Measurements from ENCODE around the gene ATOX1.
"Not testable (repeated sequence)": the region's sequence is repeated elsewhere in the genome, so short reads cannot be mapped to it uniquely, and the experiment has no call there.

The ATOX1 gene

DNA sequence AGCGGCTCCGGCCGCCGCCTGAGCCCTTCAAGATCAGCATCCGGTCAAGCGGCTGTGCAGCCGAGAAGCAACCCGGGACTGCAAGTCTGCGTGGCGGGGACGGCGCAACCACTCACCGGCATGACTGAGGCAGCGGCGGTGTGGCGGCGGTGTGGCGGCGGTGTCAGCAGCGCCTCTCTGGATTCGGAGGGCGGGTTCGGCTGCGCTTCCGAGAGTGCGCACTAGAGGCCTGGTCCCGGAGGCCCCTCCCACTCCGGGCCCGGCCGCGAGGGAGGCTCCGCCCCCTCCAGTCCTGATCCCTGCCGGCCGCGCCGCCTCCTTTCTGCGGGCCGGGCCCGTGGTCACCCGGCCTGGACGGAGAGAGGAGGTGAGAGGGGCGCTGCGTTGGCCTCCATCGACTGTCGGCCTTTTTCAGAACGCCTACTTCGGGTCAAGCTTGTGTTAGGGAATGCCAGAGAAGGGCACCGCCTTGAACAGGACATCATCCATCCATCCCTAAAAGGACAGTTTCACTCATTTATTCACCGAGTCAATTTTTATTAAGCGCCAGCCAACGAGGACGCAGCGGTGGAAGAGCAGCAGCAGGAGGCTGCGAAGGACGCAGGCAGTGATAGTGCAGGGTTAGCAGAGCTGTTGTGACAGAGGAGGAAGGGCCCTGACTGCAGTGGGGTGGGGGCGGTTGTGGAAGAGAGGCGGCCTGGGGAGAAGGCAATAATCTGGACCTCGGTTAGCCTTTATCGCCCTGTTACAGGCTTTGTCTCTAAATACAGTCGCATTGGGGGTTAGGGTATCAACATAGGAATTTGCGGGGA, at the start of gene ATOX1:
Gene ATOX1 (minus strand): TSS at position 202 of the 812 bp plus-strand sequence. CDS start 80 bp downstream, at position 122.
- DNase-seq, result peak; percentile 93

- no peak for DNase-seq
Measured at GRCh38 chr5:151805414-151806223, 47.2 kb upstream of the ATOX1 start.

- DNase-seq, result no peak
Measured at GRCh38 chr5:151800532-151800931, 42.1 kb upstream of the ATOX1 start.

GRCh38 chr5:151799407-151799806, 41.0 kb upstream of the ATOX1 start:
- DNase-seq, result no peak

- DNase-seq, result no peak
Measured at GRCh38 chr5:151798674-151799073, 40.2 kb upstream of the ATOX1 start.

DNA sequence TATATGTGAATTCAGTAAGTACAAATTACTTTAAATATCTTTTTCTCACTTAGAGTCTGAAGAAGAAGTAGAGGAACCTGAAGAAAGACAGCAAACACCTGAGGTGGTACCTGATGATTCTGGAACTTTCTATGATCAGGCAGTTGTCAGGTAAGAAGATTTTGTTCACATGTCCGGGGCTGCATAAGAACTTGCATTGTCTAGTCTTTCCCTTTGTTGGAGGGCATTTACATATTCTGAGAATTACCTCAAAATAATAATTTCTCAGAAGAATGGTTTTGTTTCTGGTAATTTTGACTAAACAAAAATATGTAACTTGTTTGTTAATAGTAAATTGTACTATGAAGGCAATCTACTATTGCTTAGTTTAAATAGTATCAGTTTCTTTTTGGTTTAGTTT, 37.0 kb upstream of the ATOX1 start:
- no peak for DNase-seq

DNA sequence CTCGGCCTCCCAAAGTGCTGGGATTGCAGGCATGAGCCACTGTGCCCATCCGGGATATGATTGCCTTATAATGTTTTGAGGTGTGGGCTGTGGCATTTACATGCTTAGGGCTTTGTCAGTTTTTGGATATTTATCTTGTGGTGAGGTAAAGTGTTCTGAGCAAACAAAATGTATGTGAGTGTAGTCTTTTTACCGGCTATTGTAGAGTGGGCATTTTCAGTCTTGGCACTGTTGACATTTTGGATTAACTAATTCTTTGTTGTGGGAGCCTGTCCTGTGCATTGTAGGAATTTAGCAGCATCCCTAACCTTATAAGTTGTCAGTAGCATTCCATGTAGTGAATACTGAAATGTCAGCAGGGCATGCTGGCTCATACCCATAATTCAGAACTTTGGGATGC, 34.9 kb upstream of the ATOX1 start:
- DNase-seq, result no peak

GRCh38 chr5:151787817-151788216, 29.4 kb upstream of the ATOX1 start:
- DNase-seq, result no peak

GRCh38 chr5:151786468-151786867, 28.0 kb upstream of the ATOX1 start:
- no peak for DNase-seq

DNA sequence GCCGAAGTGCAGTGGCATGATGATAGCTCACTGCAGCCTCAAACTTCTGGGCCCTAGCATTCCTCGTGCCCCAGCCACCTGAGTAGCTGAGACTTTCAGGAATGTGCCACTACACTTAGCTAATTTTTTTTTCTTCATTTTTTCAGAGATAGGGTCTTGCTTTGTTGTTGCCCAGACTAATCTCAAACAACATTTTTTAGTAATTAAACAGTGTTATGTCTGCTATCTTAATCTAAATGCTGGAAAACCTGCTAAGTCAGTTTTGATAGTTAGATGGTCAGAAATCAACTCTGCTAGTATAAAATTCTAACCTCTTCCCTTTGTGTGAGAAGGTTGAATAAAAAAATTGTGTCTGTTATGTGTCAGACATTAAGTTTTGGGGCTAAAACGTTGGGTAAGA, 25.7 kb upstream of the ATOX1 start:
- no peak for DNase-seq

DNA sequence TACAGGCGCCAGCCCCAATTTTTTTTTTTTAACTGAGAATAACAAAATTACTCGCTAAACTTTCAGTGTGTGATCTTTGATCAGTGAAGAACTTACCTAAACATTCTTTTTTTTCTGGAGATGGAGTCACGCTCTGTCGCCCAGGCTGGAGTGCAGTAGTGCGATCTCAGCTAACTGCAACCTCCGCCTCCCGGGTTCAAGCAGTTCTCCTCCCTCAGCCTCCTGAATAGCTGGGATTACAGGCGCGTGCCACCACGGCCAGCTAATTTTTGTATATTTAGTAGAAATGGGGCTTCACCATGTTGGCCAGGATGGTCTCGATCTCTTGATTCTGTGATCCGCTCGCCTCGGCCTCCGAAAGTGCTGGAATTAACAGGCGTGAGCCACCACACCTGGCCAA, 25.2 kb upstream of the ATOX1 start:
- DNase-seq, result not testable (repeated sequence)

GRCh38 chr5:151781201-151781600, 22.8 kb upstream of the ATOX1 start:
- DNase-seq, result no peak

GRCh38 chr5:151780348-151780747, 21.9 kb upstream of the ATOX1 start:
- DNase-seq, result no peak

GRCh38 chr5:151779531-151780125, 21.2 kb upstream of the ATOX1 start:
- no peak for DNase-seq

DNA sequence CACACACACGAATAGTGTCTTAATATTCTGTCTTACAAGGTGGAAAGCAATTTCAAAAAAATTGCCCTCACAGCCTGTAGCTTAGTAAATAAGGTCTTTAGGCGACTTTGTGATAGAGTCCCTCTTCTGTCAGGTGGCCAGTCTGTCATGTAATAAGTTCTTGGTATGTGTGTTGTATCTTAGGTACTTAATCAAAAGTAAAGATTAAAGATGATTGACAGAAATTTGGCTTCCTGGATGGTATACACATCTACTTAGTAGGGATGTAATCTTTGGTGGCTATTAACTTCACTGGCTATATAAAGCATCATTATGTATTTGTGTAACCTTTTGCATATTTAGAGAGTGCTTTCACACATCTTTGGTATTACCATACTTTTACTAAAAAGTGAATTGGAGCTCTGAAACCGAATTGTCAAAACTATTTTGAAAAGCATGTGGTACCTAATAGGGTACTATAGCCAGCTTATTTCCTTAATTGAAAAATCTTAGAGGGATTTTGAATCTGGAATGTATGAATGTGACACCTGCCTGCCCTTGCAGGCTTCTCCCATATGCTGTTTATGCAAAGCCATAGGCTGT, 16.7 kb upstream of the ATOX1 start:
- DNase-seq, result no peak

- no peak for DNase-seq
Measured at GRCh38 chr5:151773951-151774350, 15.5 kb upstream of the ATOX1 start.

DNA sequence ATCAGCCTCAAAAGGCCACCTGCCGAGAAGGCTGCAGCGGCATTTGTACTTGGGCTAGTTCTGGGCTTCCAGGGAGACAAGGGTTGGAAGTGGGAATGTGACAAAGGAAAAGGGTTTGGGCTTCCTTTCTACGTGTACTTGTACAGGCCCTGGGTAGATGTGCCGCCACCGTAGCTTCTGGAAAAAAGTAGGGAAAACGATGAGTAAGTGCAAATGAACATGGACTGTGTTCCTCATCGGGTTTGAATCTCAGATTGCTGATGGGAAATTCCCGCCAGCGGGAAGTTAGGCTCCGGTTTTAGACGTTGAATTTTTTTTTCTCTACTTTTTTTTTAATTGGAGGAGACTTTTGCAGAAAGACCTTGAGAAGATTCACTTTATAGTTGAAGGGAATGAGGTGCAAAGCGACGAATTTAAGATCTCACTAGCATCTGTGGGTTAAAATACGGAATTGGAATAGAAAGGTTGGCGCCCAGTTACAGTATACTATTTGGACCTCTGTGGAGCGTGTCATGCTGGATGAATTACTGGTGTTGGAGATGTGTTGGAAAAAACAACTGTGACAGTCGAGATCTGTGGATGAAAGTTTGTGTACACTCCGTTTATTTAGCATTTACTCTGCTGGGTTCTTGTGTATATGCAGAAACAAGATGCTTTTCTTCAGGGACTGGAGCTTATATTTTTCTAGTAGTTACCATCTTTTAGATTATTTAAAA, 14.6 kb upstream of the ATOX1 start:
- DNase-seq, result no peak

GRCh38 chr5:151772029-151772845, 13.8 kb upstream of the ATOX1 start:
- DNase-seq, result peak; percentile 72

DNA sequence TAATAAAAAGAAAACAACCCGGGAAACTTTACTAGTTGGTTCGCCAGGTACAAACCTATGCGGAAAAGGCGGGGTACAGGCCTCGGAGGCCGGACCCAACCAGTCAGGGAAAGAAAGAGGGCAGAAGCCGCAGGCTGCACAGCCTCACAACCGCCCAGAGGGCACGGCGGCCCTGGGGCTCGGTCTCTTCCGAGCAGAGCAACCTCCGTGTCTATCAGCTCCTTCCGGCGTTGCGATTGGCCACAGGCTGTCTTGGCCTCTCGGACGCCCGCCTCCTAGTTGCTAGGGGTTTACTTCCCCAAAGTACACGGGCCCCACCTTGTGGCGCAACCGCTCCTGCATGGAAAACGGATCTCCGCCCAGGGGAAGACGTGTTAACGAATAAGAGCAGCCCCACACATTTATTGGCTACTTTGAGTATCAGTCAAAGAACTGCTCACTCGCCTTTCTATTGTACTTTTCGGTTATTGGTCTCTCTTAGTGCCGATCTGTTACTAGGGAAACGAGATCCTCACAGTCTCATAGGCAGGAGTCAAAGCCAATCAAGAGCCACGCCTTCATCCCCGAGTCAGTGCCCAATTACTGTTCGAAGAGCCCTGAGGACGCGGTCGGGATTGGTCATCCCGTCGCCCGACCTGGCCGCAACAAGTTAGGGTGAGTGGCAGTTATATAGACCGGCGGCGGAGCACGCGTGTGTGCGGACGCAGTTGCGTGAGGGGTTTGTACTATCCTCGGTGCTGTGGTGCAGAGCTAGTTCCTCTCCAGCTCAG, 13.0 kb upstream of the ATOX1 start, which contains the start of gene G3BP1:
Gene G3BP1 (plus strand): TSS at position 696 of the 770 bp plus-strand sequence. CDS start 14,667 bp downstream, outside the sequence.
- peak; percentile 96 for DNase-seq

DNA sequence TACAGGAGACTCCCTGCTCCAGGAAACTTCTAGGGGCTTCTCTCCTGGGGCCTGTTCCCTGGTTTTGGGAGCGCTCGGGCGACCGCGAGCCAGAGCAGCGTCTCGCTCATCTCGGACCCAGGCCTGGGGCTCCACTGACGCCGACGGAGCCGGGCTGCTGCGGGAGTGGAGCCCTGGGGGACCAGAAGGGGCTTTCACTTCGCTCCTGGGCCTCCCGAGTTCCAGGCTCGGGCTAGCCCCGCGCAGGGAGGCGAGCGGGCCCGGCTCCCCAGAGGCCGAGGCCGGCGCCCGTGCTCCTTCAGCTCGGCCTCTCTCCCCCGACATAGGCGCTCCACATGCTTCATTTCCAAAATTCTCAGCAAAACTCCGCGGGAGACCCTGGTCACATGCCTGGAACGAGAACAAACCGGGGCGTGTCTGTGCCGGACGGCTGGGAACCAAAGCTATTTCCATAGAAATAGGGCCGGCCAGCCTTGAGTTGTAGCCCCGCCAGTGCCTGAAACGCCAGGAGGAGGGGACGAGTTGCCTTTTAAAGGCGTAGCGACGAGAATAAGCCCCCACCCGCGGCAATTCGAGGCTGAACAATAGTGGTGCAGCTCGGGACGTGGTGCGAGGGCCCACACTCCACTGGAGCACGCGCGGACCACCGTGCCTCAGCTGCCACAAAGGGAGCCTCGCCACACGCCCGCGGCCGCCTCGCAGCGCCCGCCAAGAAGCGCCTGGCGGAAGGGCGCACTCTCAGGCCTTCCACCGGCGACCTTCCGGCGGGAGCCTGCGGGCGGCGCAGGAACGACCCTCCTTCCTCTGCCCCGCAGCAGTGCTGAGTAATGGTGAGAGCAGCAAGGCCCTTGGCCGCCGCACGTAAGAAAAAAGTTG, 12.2 kb upstream of the ATOX1 start:
- DNase-seq, result no peak
